Measurements from ENCODE around the gene USP8. TPM values are rescaled to one million over a fixed set of nuclear protein-coding genes. Genes with fewer than 3 reads are reported as not detected.

The USP8 gene
- total and polyA plus RNA-seq, 10 of the 15 experiments (the other 5 are each of a cell fraction or from before 2014, with no cell fraction given): 25.2 to 51.7 (median 36.1) TPM

GRCh38 chr15:50531766-50532165 is 107.6 kb downstream of the USP8 start:
- CTCF ChIA-PET: no interaction called here
- SMC1A ChIA-PET (ENCODE audit: uncharacterized antibody, unreplicated experiment): interaction anchor here (0.7 kb wide), 1 partner anchor 12 kb away, joined by 3 read pairs; no protein-coding TSS in a partner anchor
- Histone ChIP-seq H3K4me3 (no peak overlapping the region), H3K36me3 (ENCODE audit: control insufficient read depth in 2 of 2, insufficient read depth in 2 of 2, low read length in 1 of 2) (no peaks in the 10 kb centered on the region), H2AFZ (ENCODE audit: control insufficient read depth, low read depth, low read length) (no peak overlapping the region), H3K79me2 (ENCODE audit: control insufficient read depth, insufficient read depth, low read length) (no peaks in the 10 kb centered on the region), H3K9me3 (replicated peaks; ENCODE audit: control insufficient read depth, insufficient read depth, low read length) (no peaks in the 10 kb centered on the region), H3K4me1 (ENCODE audit: control insufficient read depth, insufficient read depth, low read length) (no peaks in the 10 kb centered on the region), H3K27me3 (replicated peaks in 1 of 2; ENCODE audit: control insufficient read depth in 2 of 2, insufficient read depth in 2 of 2, low read length in 1 of 2) (no peaks in the 10 kb centered on the region), H4K20me1 (ENCODE audit: control insufficient read depth, insufficient read depth) (no peaks in the 10 kb centered on the region), H3K4me2 (ENCODE audit: control insufficient read depth, insufficient read depth) (no peak overlapping the region), H3K27ac (ENCODE audit: control insufficient read depth, insufficient read depth) (no peak overlapping the region), H3K9ac (ENCODE audit: control insufficient read depth, insufficient read depth, low read length) (no peak overlapping the region)
- no peak for ATAC-seq
- intact Hi-C loops (cut with micrococcal nuclease; ENCODE audit: unreplicated experiment) (no loop called here), in situ Hi-C loops (cut with MboI) (no loop called here)
- TF ChIP-seq, protein P1, sequence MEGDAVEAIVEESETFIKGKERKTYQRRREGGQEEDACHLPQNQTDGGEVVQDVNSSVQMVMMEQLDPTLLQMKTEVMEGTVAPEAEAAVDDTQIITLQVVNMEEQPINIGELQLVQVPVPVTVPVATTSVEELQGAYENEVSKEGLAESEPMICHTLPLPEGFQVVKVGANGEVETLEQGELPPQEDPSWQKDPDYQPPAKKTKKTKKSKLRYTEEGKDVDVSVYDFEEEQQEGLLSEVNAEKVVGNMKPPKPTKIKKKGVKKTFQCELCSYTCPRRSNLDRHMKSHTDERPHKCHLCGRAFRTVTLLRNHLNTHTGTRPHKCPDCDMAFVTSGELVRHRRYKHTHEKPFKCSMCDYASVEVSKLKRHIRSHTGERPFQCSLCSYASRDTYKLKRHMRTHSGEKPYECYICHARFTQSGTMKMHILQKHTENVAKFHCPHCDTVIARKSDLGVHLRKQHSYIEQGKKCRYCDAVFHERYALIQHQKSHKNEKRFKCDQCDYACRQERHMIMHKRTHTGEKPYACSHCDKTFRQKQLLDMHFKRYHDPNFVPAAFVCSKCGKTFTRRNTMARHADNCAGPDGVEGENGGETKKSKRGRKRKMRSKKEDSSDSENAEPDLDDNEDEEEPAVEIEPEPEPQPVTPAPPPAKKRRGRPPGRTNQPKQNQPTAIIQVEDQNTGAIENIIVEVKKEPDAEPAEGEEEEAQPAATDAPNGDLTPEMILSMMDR (IDR thresholded peaks at IDR 0.05 in 2 of 3, conservative IDR thresholded peaks at IDR 0.05 in 1 of 3; ENCODE audit: control insufficient read depth in 2 of 3, extremely low read depth in 1 of 3, insufficient read depth in 1 of 3, low read depth in 3 of 3, low read length in 3 of 3): no peak
- TF ChIP-seq RUNX3 (IDR thresholded peaks at IDR 0.05; ENCODE audit: low read length): no peak
- RAD21 ChIA-PET (ENCODE audit: unreplicated experiment): no interaction called here
- no TSS peak for BruUV-seq (replicated peaks)
- POLR2A ChIA-PET: no interaction called here
- WGBS (ENCODE audit: insufficient coverage, insufficient replicate concordance, low lambda C conversion rate, missing lambda C conversion rate): 81% methylated on average over 4 of the region's 4 CpGs
- DNase-seq (ENCODE audit: low read depth, low spot score): no peak
- no peak for FAIRE-seq

DNA sequence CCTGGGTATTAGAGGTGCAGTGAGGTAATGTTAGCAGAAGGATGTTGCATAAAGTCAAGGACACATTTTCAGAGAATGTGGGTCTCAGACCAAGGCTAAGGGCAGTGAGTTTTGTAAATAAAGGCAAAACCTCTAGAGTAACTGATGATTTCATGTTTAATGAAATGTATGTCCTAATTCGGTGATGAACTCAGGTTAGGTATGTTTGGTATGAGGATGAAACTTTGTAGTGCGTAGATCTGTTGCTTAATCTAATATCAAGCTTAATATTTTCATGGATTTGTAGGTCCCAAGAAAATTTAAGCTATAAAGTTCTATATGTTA is 118.6 kb downstream of the USP8 start:
- DNase-seq (ENCODE audit: low read depth, low spot score) (no peak), FAIRE-seq (no peak), ATAC-seq (no peak)
- CTCF ChIA-PET: interaction anchor here (0.6 to 1.4 kb wide), 2 partner anchors 12 to 332 kb away, joined by 3 read pairs; no protein-coding TSS in a partner anchor
- SMC1A ChIA-PET (ENCODE audit: uncharacterized antibody, unreplicated experiment): interaction anchor here (0.5 to 2.7 kb wide), 5 partner anchors 12 to 1614 kb away, joined by 3 to 8 read pairs (median 3); no protein-coding TSS in a partner anchor
- H3K36me3 ChIP-seq (ENCODE audit: control insufficient read depth in 2 of 2, insufficient read depth in 2 of 2, low read length in 1 of 2): no peaks in the 10 kb centered on the region
- H3K27me3 ChIP-seq (replicated peaks in 1 of 2; ENCODE audit: control insufficient read depth in 2 of 2, insufficient read depth in 2 of 2, low read length in 1 of 2): no peaks in the 10 kb centered on the region
- no peak overlapping the region for H3K4me2 ChIP-seq (ENCODE audit: control insufficient read depth, insufficient read depth)
- RAD21 ChIA-PET (ENCODE audit: unreplicated experiment): interaction anchor here (0.7 kb wide), 1 partner anchor 582 kb away, joined by 4 read pairs; no protein-coding TSS in a partner anchor
- 94% methylated on average over 2 of the region's 2 CpGs for WGBS (ENCODE audit: insufficient coverage, insufficient replicate concordance, low lambda C conversion rate, missing lambda C conversion rate)
- no peaks in the 10 kb centered on the region for H3K79me2 ChIP-seq (ENCODE audit: control insufficient read depth, insufficient read depth, low read length)
- BruUV-seq (replicated peaks): no TSS peak
- intact Hi-C loops (cut with micrococcal nuclease; ENCODE audit: unreplicated experiment): no loop called here
- no peaks in the 10 kb centered on the region for H3K9me3 ChIP-seq (replicated peaks; ENCODE audit: control insufficient read depth, insufficient read depth, low read length)
- H3K4me3 ChIP-seq: no peak overlapping the region; the same call in 1 of the 2 replicates
- H2AFZ ChIP-seq (ENCODE audit: control insufficient read depth, low read depth, low read length): no peak overlapping the region
- in situ Hi-C loops (cut with MboI): no loop called here
- peaks cover 7% of the 10 kb centered on the region for H3K4me1 ChIP-seq (ENCODE audit: control insufficient read depth, insufficient read depth, low read length)
- H3K9ac ChIP-seq (ENCODE audit: control insufficient read depth, insufficient read depth, low read length): no peak overlapping the region
- POLR2A ChIA-PET: interaction anchor here (0.7 kb wide), 3 partner anchors 11 to 189 kb away, joined by 5 to 10 read pairs (median 8); no protein-coding TSS in a partner anchor
- no peak overlapping the region for H3K27ac ChIP-seq (ENCODE audit: control insufficient read depth, insufficient read depth)
- H4K20me1 ChIP-seq (ENCODE audit: control insufficient read depth, insufficient read depth): no peaks in the 10 kb centered on the region
- no peak for TF ChIP-seq HDAC2 (IDR thresholded peaks at IDR 0.05)
- no peak for TF ChIP-seq NKRF (conservative IDR thresholded peaks at IDR 0.05)
- TF ChIP-seq, protein P2, sequence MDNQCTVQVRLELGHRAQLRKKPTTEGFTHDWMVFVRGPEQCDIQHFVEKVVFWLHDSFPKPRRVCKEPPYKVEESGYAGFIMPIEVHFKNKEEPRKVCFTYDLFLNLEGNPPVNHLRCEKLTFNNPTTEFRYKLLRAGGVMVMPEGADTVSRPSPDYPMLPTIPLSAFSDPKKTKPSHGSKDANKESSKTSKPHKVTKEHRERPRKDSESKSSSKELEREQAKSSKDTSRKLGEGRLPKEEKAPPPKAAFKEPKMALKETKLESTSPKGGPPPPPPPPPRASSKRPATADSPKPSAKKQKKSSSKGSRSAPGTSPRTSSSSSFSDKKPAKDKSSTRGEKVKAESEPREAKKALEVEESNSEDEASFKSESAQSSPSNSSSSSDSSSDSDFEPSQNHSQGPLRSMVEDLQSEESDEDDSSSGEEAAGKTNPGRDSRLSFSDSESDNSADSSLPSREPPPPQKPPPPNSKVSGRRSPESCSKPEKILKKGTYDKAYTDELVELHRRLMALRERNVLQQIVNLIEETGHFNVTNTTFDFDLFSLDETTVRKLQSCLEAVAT (IDR thresholded peaks at IDR 0.05): no peak
- TF ChIP-seq NFIC (IDR thresholded peaks at IDR 0.05; ENCODE audit: low read depth, low read length): no peak
- TF ChIP-seq ATF7 (IDR thresholded peaks at IDR 0.05; ENCODE audit: low read depth): no peak
- TF ChIP-seq TAF1 (IDR thresholded peaks at IDR 0.05; ENCODE audit: borderline replicate concordance, low read depth, low read length): no peak
- no peak for TF ChIP-seq POLR2AphosphoS2 (IDR thresholded peaks at IDR 0.05; ENCODE audit: low read depth, low read length)
- no peak for TF ChIP-seq EGR1 (IDR thresholded peaks at IDR 0.05; ENCODE audit: borderline replicate concordance in 1 of 2, low read depth in 2 of 2, low read length in 2 of 2)
- no peak for TF ChIP-seq ETV6 (conservative IDR thresholded peaks at IDR 0.05 in 1 of 2, IDR thresholded peaks at IDR 0.05 in 1 of 2; ENCODE audit: borderline replicate concordance in 1 of 2, low read depth in 1 of 2)

Data from GM12878 (cell line).